DOHH2 (cell line): ENCODE data around the gene BAIAP2L1.

Source experiments
- H3F3A ChIP-seq: fragments of 200-600 bp; sonication (generic), shearing (Covaris generic); 2 replicates; pipeline ENCODE4 v1.6.0; 2016; ENCODE audit warnings: antibody characterized with exemption, mild to moderate bottlenecking; ENCODE audit not compliant: control insufficient read depth, insufficient read depth
- H3K27ac ChIP-seq: fragments of 200-600 bp; sonication (generic); 2 replicates; pipeline ENCODE4 v1.5.1; 2014; ENCODE audit warnings: low read depth, mild to moderate bottlenecking, low read length, moderate library complexity
- H3K27me3 ChIP-seq: fragments of 200-600 bp; sonication (generic); 2 replicates; pipeline ENCODE4 v1.6.1; 2014; ENCODE audit warnings: mild to moderate bottlenecking, low read length, mixed read lengths; ENCODE audit not compliant: control insufficient read depth
- H3K36me3 ChIP-seq: fragments of 200-600 bp; sonication (generic); 2 replicates; pipeline ENCODE4 v1.6.1; 2014; ENCODE audit warnings: mild to moderate bottlenecking, low read length, moderate library complexity, mixed read lengths; ENCODE audit not compliant: control insufficient read depth
- H3K4me1 ChIP-seq: fragments of 200-600 bp; sonication (generic); 2 replicates; pipeline ENCODE4 v1.6.1; 2014; ENCODE audit warnings: mild to moderate bottlenecking, low read length, mixed read lengths; ENCODE audit not compliant: control insufficient read depth
- H3K4me2 ChIP-seq: fragments of 200-600 bp; sonication (generic); 2 replicates; pipeline ENCODE4 v1.6.0; 2014; ENCODE audit warnings: mild to moderate bottlenecking, low read length, moderate library complexity
- H3K4me3 ChIP-seq: fragments of 200-600 bp; sonication (generic); 2 replicates; pipeline ENCODE4 v1.5.1; 2014; ENCODE audit warnings: mild to moderate bottlenecking, low read length, mixed read lengths
- H3K79me2 ChIP-seq: fragments of 200-600 bp; sonication (generic); 2 replicates; pipeline ENCODE4 v1.6.1; 2014; ENCODE audit warnings: mild to moderate bottlenecking, low read length, mixed read lengths; ENCODE audit not compliant: control insufficient read depth
- H3K9me2 ChIP-seq: fragments of 200-600 bp; sonication (generic); replicated peaks from 2 replicates; pipeline ENCODE4 v1.6.1; 2014; ENCODE audit warnings: mild to moderate bottlenecking, low read length, mixed read lengths; ENCODE audit not compliant: control insufficient read depth
- H3K9me3 ChIP-seq: fragments of 200-600 bp; sonication (generic); 2 replicates; pipeline ENCODE4 v1.6.1; 2014; ENCODE audit warnings: antibody characterized with exemption, low read length, mixed read lengths; ENCODE audit not compliant: control insufficient read depth, insufficient read depth
- H4K20me1 ChIP-seq: fragments of 200-600 bp; sonication (generic); 2 replicates; pipeline ENCODE4 v1.6.0; 2014; ENCODE audit warnings: low read depth, mild to moderate bottlenecking, antibody characterized with exemption, low read length, moderate library complexity; ENCODE audit not compliant: control insufficient read depth, insufficient read depth
- CTCF ChIP-seq: fragments of 200-600 bp; sonication (generic); IDR thresholded peaks from one replicate; pipeline ENCODE4 v1.5.1; 2014; ENCODE audit warnings: antibody characterized with exemption, mild to moderate bottlenecking, low read depth, low read length; ENCODE audit not compliant: poor library complexity, severe bottlenecking
- EZH2phosphoT487 ChIP-seq: fragments of 200-600 bp; sonication (generic); IDR thresholded peaks from 2 replicates; pipeline ENCODE4 v1.6.1; 2017; ENCODE audit warnings: borderline replicate concordance, mild to moderate bottlenecking, antibody characterized with exemption, low read length, moderate library complexity, mixed read lengths

The BAIAP2L1 gene

GRCh38 chr7:98434087-98434486 is 33.2 kb upstream of the BAIAP2L1 start:
- H3K27me3 ChIP-seq: peaks cover 4% of the 10 kb centered on the region
- no peak overlapping the region for H3K4me3 ChIP-seq
- H3K36me3 ChIP-seq: no peaks in the 10 kb centered on the region
- no peaks in the 10 kb centered on the region for H3K9me2 ChIP-seq
- TF ChIP-seq EZH2phosphoT487 (no peak), CTCF (no peak)
- no peaks in the 10 kb centered on the region for H3K79me2 ChIP-seq
- peaks cover 11% of the 10 kb centered on the region for H3K4me1 ChIP-seq
- H4K20me1 ChIP-seq: no peaks in the 10 kb centered on the region
- H3F3A ChIP-seq: 0 out of 2 replicates have a peak, but pooled peaks cover 4% of the 10 kb centered on the region
- no peak overlapping the region for H3K4me2 ChIP-seq
- no peak overlapping the region for H3K27ac ChIP-seq
- H3K9me3 ChIP-seq: no peaks in the 10 kb centered on the region; the same call in 1 of the 2 replicates

- Histone ChIP-seq H3K36me3 (no peaks in the 10 kb centered on the region), H3K9me3 (no peaks in the 10 kb centered on the region), H3F3A (no peaks in the 10 kb centered on the region), H4K20me1 (no peaks in the 10 kb centered on the region), H3K79me2 (no peaks in the 10 kb centered on the region), H3K4me1 (no peaks in the 10 kb centered on the region), H3K4me2 (no peak overlapping the region), H3K4me3 (no peak overlapping the region), H3K27ac (no peak overlapping the region), H3K27me3 (peaks cover 4% of the 10 kb centered on the region), H3K9me2 (no peaks in the 10 kb centered on the region)
- TF ChIP-seq CTCF (no peak), EZH2phosphoT487 (no peak)
These were observed 28.9 kb upstream of the BAIAP2L1 start for GRCh38 chr7:98429799-98430198.

- Histone ChIP-seq H3K36me3 (no peaks in the 10 kb centered on the region), H3K4me1 (peaks cover 5% of the 10 kb centered on the region; the same call in 1 of the 2 replicates), H3K9me2 (no peaks in the 10 kb centered on the region), H3F3A (no peaks in the 10 kb centered on the region), H4K20me1 (no peaks in the 10 kb centered on the region), H3K4me2 (no peak overlapping the region), H3K79me2 (no peaks in the 10 kb centered on the region), H3K4me3 (no peak overlapping the region), H3K27ac (no peak overlapping the region), H3K9me3 (no peaks in the 10 kb centered on the region), H3K27me3 (no peaks in the 10 kb centered on the region)
- TF ChIP-seq EZH2phosphoT487 (no peak), CTCF (no peak)
These were observed 22.2 kb upstream of the BAIAP2L1 start for GRCh38 chr7:98423043-98423442.
